GM23338 (cell line): Measurements from ENCODE around the gene ZNF385B.

Experiments
- CREB1 ChIP-seq: fragments of 250-450 bp; sonication (Bioruptor Pico); IDR thresholded peaks from 2 replicates; pipeline ENCODE4 v1.5.0; 2020; ENCODE audit warnings: low read depth, mild to moderate bottlenecking, moderate library complexity
- EZH2 ChIP-seq: fragments of 200-600 bp; sonication (generic); IDR thresholded peaks from one replicate; pipeline ENCODE4 v1.8.0; 2017; ENCODE audit warnings: antibody characterized with exemption, mild to moderate bottlenecking, low read depth; ENCODE audit not compliant: unreplicated experiment
- EZH2phosphoT487 ChIP-seq: fragments of 200-600 bp; sonication (generic); IDR thresholded peaks from one replicate; pipeline ENCODE4 v1.8.1; 2018; ENCODE audit warnings: antibody characterized with exemption; ENCODE audit not compliant: unreplicated experiment
- JUNB ChIP-seq: IDR thresholded peaks from one replicate; pipeline ENCODE4 v1.6.1; 2016; ENCODE audit warnings: antibody characterized with exemption; ENCODE audit not compliant: unreplicated experiment
- NANOG ChIP-seq: IDR thresholded peaks from 2 replicates; pipeline ENCODE4 v1.6.1; 2016; ENCODE audit warnings: antibody characterized with exemption, borderline replicate concordance
- POLR2AphosphoS5 ChIP-seq: IDR thresholded peaks from 2 replicates; pipeline ENCODE4 v1.6.1; 2016; ENCODE audit warnings: antibody characterized with exemption, low read depth
- STAT1 ChIP-seq: IDR thresholded peaks from one replicate; pipeline ENCODE4 v1.6.1; 2016; ENCODE audit warnings: antibody characterized with exemption; ENCODE audit not compliant: unreplicated experiment
- ZNF114 ChIP-seq: fragments of 250-450 bp; sonication (Bioruptor Pico); IDR thresholded peaks from 2 replicates; pipeline ENCODE4 v1.5.0; 2020; ENCODE audit warnings: mild to moderate bottlenecking, moderate library complexity
- ZNF331 ChIP-seq: fragments of 250-450 bp; sonication (Bioruptor Pico); IDR thresholded peaks from 2 replicates; pipeline ENCODE4 v1.5.0; 2020; ENCODE audit warnings: low read depth, mild to moderate bottlenecking, moderate library complexity
- TF ChIP-seq, protein P1 (sequence below), 2 experiments: fragments of 200-600 bp in 1 of 2; sonication (generic) in 1 of 2; conservative IDR thresholded peaks; 2 replicates each; pipeline versions ENCODE4 v1.5.1 to v1.6.1; 2016 to 2017; ENCODE audit warnings: antibody characterized with exemption in 2 of 2, low read depth in 2 of 2, mild to moderate bottlenecking in 2 of 2, moderate library complexity in 1 of 2
- TF ChIP-seq, protein P2 (sequence below): fragments of 250-450 bp; sonication (Bioruptor Pico); IDR thresholded peaks from 2 replicates; pipeline ENCODE4 v1.5.0; 2020; ENCODE audit warnings: mild to moderate bottlenecking, moderate library complexity
- TF ChIP-seq, protein P3 (sequence below): IDR thresholded peaks from one replicate; pipeline ENCODE4 v1.6.1; 2018; ENCODE audit warnings: antibody characterized with exemption; ENCODE audit not compliant: unreplicated experiment

DNA sequence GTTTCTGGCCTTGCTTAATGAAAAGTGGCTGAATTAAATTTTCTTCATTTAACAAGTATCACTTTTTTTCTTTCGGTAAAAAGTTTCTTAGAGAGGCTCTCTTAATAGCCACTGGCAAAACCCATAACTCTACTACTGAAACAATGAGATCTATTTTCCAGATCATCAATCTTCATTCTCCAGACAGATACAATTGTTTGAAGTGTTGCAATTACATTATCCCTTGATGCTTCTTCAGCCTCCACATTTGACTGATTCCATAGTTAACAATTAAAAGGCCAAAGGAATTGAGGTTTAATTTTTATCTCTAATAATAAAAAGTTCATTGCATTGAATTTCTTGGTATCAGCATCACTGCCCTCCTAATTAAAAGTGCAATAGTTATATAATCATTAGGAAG is 176.3 kb downstream of the ZNF385B start:
- no peak for TF ChIP-seq EZH2phosphoT487
- TF ChIP-seq, protein P1, sequence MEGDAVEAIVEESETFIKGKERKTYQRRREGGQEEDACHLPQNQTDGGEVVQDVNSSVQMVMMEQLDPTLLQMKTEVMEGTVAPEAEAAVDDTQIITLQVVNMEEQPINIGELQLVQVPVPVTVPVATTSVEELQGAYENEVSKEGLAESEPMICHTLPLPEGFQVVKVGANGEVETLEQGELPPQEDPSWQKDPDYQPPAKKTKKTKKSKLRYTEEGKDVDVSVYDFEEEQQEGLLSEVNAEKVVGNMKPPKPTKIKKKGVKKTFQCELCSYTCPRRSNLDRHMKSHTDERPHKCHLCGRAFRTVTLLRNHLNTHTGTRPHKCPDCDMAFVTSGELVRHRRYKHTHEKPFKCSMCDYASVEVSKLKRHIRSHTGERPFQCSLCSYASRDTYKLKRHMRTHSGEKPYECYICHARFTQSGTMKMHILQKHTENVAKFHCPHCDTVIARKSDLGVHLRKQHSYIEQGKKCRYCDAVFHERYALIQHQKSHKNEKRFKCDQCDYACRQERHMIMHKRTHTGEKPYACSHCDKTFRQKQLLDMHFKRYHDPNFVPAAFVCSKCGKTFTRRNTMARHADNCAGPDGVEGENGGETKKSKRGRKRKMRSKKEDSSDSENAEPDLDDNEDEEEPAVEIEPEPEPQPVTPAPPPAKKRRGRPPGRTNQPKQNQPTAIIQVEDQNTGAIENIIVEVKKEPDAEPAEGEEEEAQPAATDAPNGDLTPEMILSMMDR (conservative IDR thresholded peaks at IDR 0.05; ENCODE audit: low read depth in 2 of 2) = no peak
- TF ChIP-seq ZNF331 (CRISPR knock-in tag) = no peak
- no peak for TF ChIP-seq POLR2AphosphoS5
- no peak for TF ChIP-seq JUNB
- TF ChIP-seq EZH2 = no peak
- TF ChIP-seq, protein P2, sequence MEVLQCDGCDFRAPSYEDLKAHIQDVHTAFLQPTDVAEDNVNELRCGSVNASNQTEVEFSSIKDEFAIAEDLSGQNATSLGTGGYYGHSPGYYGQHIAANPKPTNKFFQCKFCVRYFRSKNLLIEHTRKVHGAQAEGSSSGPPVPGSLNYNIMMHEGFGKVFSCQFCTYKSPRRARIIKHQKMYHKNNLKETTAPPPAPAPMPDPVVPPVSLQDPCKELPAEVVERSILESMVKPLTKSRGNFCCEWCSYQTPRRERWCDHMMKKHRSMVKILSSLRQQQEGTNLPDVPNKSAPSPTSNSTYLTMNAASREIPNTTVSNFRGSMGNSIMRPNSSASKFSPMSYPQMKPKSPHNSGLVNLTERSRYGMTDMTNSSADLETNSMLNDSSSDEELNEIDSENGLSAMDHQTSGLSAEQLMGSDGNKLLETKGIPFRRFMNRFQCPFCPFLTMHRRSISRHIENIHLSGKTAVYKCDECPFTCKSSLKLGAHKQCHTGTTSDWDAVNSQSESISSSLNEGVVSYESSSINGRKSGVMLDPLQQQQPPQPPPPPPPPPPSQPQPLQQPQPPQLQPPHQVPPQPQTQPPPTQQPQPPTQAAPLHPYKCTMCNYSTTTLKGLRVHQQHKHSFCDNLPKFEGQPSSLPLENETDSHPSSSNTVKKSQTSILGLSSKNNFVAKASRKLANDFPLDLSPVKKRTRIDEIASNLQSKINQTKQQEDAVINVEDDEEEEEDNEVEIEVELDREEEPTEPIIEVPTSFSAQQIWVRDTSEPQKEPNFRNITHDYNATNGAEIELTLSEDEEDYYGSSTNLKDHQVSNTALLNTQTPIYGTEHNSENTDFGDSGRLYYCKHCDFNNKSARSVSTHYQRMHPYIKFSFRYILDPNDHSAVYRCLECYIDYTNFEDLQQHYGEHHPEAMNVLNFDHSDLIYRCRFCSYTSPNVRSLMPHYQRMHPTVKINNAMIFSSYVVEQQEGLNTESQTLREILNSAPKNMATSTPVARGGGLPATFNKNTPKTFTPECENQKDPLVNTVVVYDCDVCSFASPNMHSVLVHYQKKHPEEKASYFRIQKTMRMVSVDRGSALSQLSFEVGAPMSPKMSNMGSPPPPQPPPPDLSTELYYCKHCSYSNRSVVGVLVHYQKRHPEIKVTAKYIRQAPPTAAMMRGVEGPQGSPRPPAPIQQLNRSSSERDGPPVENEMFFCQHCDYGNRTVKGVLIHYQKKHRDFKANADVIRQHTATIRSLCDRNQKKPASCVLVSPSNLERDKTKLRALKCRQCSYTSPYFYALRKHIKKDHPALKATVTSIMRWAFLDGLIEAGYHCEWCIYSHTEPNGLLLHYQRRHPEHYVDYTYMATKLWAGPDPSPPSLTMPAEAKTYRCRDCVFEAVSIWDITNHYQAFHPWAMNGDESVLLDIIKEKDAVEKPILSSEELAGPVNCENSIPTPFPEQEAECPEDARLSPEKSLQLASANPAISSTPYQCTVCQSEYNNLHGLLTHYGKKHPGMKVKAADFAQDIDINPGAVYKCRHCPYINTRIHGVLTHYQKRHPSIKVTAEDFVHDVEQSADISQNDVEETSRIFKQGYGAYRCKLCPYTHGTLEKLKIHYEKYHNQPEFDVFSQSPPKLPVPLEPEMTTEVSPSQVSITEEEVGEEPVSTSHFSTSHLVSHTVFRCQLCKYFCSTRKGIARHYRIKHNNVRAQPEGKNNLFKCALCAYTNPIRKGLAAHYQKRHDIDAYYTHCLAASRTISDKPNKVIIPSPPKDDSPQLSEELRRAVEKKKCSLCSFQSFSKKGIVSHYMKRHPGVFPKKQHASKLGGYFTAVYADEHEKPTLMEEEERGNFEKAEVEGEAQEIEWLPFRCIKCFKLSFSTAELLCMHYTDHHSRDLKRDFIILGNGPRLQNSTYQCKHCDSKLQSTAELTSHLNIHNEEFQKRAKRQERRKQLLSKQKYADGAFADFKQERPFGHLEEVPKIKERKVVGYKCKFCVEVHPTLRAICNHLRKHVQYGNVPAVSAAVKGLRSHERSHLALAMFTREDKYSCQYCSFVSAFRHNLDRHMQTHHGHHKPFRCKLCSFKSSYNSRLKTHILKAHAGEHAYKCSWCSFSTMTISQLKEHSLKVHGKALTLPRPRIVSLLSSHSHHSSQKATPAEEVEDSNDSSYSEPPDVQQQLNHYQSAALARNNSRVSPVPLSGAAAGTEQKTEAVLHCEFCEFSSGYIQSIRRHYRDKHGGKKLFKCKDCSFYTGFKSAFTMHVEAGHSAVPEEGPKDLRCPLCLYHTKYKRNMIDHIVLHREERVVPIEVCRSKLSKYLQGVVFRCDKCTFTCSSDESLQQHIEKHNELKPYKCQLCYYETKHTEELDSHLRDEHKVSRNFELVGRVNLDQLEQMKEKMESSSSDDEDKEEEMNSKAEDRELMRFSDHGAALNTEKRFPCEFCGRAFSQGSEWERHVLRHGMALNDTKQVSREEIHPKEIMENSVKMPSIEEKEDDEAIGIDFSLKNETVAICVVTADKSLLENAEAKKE (CRISPR knock-in tag) = no peak
- no peak for TF ChIP-seq STAT1
- no peak for TF ChIP-seq CREB1 (CRISPR knock-in tag)
- TF ChIP-seq ZNF114 (CRISPR knock-in tag) = no peak
- TF ChIP-seq, protein P3, sequence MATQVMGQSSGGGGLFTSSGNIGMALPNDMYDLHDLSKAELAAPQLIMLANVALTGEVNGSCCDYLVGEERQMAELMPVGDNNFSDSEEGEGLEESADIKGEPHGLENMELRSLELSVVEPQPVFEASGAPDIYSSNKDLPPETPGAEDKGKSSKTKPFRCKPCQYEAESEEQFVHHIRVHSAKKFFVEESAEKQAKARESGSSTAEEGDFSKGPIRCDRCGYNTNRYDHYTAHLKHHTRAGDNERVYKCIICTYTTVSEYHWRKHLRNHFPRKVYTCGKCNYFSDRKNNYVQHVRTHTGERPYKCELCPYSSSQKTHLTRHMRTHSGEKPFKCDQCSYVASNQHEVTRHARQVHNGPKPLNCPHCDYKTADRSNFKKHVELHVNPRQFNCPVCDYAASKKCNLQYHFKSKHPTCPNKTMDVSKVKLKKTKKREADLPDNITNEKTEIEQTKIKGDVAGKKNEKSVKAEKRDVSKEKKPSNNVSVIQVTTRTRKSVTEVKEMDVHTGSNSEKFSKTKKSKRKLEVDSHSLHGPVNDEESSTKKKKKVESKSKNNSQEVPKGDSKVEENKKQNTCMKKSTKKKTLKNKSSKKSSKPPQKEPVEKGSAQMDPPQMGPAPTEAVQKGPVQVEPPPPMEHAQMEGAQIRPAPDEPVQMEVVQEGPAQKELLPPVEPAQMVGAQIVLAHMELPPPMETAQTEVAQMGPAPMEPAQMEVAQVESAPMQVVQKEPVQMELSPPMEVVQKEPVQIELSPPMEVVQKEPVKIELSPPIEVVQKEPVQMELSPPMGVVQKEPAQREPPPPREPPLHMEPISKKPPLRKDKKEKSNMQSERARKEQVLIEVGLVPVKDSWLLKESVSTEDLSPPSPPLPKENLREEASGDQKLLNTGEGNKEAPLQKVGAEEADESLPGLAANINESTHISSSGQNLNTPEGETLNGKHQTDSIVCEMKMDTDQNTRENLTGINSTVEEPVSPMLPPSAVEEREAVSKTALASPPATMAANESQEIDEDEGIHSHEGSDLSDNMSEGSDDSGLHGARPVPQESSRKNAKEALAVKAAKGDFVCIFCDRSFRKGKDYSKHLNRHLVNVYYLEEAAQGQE = no peak
- no peak for TF ChIP-seq NANOG
